Keratinocyte (primary cell): ENCODE data around the gene PACSIN2. TPM values are rescaled to one million over a fixed set of nuclear protein-coding genes. Genes with fewer than 3 reads are reported as not detected.

Experiments
- DNase-seq: peaks from one replicate; pipeline ENCODE4 v3.0.0-alpha.2; 2011; ENCODE audit warnings: low read depth, missing footprints, low spot score
- FAIRE-seq: peaks from 2 replicates; lab custom pipeline; 2011; peaks lifted over from hg19 to GRCh38; lab: Jason Lieb, UNC
- H2AFZ ChIP-seq: 2 replicates; pipeline ENCODE4 v1.6.0; 2012; ENCODE audit warnings: low read length, control low read depth, inconsistent platforms; ENCODE audit not compliant: control insufficient read depth
- H3K27ac ChIP-seq: 2 replicates; pipeline ENCODE4 v1.5.1; 2011; ENCODE audit warnings: low read length; ENCODE audit not compliant: control insufficient read depth, insufficient read depth
- H3K27me3 ChIP-seq: 3 replicates; pipeline ENCODE4 v1.6.0; 2011; ENCODE audit warnings: low read length; ENCODE audit not compliant: control insufficient read depth, insufficient read depth; ENCODE audit errors: extremely low read depth
- H3K36me3 ChIP-seq, 2 experiments: 2 replicates in 1 of 2; 3 replicates in 1 of 2; pipeline ENCODE4 v1.5.1; 2011; ENCODE audit warnings: low read length in 2 of 2, mild to moderate bottlenecking in 1 of 2; ENCODE audit not compliant: control insufficient read depth in 2 of 2, insufficient read depth in 2 of 2; ENCODE audit errors: extremely low read depth in 1 of 2
- H3K4me1 ChIP-seq: 3 replicates; pipeline ENCODE4 v1.5.1; 2011; ENCODE audit warnings: low read length; ENCODE audit not compliant: control insufficient read depth, insufficient read depth; ENCODE audit errors: extremely low read depth
- H3K4me2 ChIP-seq: 3 replicates; pipeline ENCODE4 v1.6.0; 2011; ENCODE audit warnings: low read depth, low read length; ENCODE audit not compliant: control insufficient read depth, insufficient read depth; ENCODE audit errors: extremely low read depth
- H3K4me3 ChIP-seq, 3 experiments: fragments of 200-600 bp in 1 of 3; sonication (generic) in 1 of 3; 2 replicates in 2 of 3; 3 replicates in 1 of 3; pipeline ENCODE4 v1.5.1; 2011 to 2016; ENCODE audit warnings: low read length in 3 of 3, mild to moderate bottlenecking in 3 of 3, control low read depth in 2 of 3, inconsistent platforms in 1 of 3, low read depth in 1 of 3, mixed read lengths in 1 of 3, mixed run types in 1 of 3, moderate library complexity in 1 of 3; ENCODE audit not compliant: control insufficient read depth in 2 of 3, insufficient read depth in 2 of 3; ENCODE audit errors: extremely low read depth in 1 of 3
- H3K79me2 ChIP-seq: 2 replicates; pipeline ENCODE4 v1.6.0; 2012; ENCODE audit warnings: low read length; ENCODE audit not compliant: control insufficient read depth, insufficient read depth
- H3K9ac ChIP-seq: 3 replicates; pipeline ENCODE4 v1.6.0; 2011; ENCODE audit warnings: low read length; ENCODE audit not compliant: control insufficient read depth, insufficient read depth; ENCODE audit errors: extremely low read depth
- H3K9me1 ChIP-seq: 3 replicates; pipeline ENCODE4 v1.6.0; 2011; ENCODE audit warnings: low read length; ENCODE audit not compliant: control insufficient read depth, insufficient read depth; ENCODE audit errors: extremely low read depth
- H3K9me3 ChIP-seq: 2 replicates; pipeline ENCODE4 v1.5.1; 2012; ENCODE audit warnings: low read depth, low read length; ENCODE audit not compliant: control insufficient read depth
- H4K20me1 ChIP-seq: 3 replicates; pipeline ENCODE4 v1.6.0; 2011; ENCODE audit warnings: low read length; ENCODE audit not compliant: control insufficient read depth, insufficient read depth; ENCODE audit errors: extremely low read depth
- EZH2 ChIP-seq: IDR thresholded peaks from one replicate; pipeline ENCODE4 v1.6.1; 2012; ENCODE audit warnings: inconsistent platforms, mild to moderate bottlenecking, low read length, moderate library complexity
- dilution Hi-C: fragments of 300-500 bp; cut with MboI; formaldehyde crosslinking; loops from one replicate; pipeline ENCODE4 v1.7.0; 2020; ENCODE audit warnings: low sequenced_read_pairs; ENCODE audit not compliant: extremely low pct_ligation_motif_present
- polyA plus RNA-seq, 5 experiments: library from polyadenylated mRNA; depleted of rRNA in 3 of 5; stranded (reverse) in 3 of 5; stranded (forward) in 1 of 5; unstranded in 1 of 5; fragments of >200 nt; gene quantifications; 1 replicate in 1 of 5; 2 replicates in 3 of 5; 3 replicates in 1 of 5; pipeline versions ENCODE4 v1.2.1 to v1.2.3, GENCODE V29; 2011 to 2012; ENCODE audit warnings: missing spikeins in 2 of 5, low read depth in 1 of 5, low replicate concordance in 1 of 5
- TF ChIP-seq, protein P1 (sequence below), 3 experiments: IDR thresholded peaks in 1 of 3; conservative IDR thresholded peaks in 1 of 3; optimal IDR thresholded peaks in 1 of 3; 2 replicates in 2 of 3; 3 replicates in 1 of 3; pipeline versions ENCODE3 to v1.5.1; 2011; ENCODE audit warnings: low read length in 3 of 3, mild to moderate bottlenecking in 3 of 3, moderate library complexity in 2 of 3, control low read depth in 1 of 3, inconsistent platforms in 1 of 3; ENCODE audit not compliant: insufficient read depth in 2 of 3; ENCODE audit errors: extremely low read depth in 1 of 3

Gene PACSIN2
- polyA plus RNA-seq, 1 donor (not counting 4 experiments of a cell fraction or from before 2014, with no cell fraction given) = 55.5 TPM

GRCh38 chr22:42915980-42916765 is 98.8 kb downstream of the PACSIN2 start:
- no peaks in the 10 kb centered on the region for H3K27me3 ChIP-seq
- H3K27ac ChIP-seq = no peak overlapping the region
- H3K4me1 ChIP-seq = peaks cover 28% of the 10 kb centered on the region
- dilution Hi-C loops = no loop called here
- TF ChIP-seq EZH2 = no peak
- TF ChIP-seq, protein P1, sequence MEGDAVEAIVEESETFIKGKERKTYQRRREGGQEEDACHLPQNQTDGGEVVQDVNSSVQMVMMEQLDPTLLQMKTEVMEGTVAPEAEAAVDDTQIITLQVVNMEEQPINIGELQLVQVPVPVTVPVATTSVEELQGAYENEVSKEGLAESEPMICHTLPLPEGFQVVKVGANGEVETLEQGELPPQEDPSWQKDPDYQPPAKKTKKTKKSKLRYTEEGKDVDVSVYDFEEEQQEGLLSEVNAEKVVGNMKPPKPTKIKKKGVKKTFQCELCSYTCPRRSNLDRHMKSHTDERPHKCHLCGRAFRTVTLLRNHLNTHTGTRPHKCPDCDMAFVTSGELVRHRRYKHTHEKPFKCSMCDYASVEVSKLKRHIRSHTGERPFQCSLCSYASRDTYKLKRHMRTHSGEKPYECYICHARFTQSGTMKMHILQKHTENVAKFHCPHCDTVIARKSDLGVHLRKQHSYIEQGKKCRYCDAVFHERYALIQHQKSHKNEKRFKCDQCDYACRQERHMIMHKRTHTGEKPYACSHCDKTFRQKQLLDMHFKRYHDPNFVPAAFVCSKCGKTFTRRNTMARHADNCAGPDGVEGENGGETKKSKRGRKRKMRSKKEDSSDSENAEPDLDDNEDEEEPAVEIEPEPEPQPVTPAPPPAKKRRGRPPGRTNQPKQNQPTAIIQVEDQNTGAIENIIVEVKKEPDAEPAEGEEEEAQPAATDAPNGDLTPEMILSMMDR (optimal IDR thresholded peaks at IDR 0.05 in 1 of 3, IDR thresholded peaks at IDR 0.05 in 1 of 3, conservative IDR thresholded peaks at IDR 0.05 in 1 of 3; ENCODE audit: extremely low read depth in 1 of 3, insufficient read depth in 2 of 3, low read length in 3 of 3) = no peak
- H3K9me1 ChIP-seq = peaks cover 9% of the 10 kb centered on the region
- FAIRE-seq (no peak), DNase-seq (no peak)
- peaks cover 20% of the 10 kb centered on the region for H4K20me1 ChIP-seq
- no peaks in the 10 kb centered on the region for H3K9me3 ChIP-seq
- H2AFZ ChIP-seq = no peak overlapping the region
- no peak overlapping the region for H3K9ac ChIP-seq
- no peak overlapping the region for H3K4me3 ChIP-seq
- H3K4me2 ChIP-seq = no peak overlapping the region
- H3K36me3 ChIP-seq = peaks cover 0 to 2% of the 10 kb centered on the region in 2 experiments
- H3K79me2 ChIP-seq = peaks cover 56% of the 10 kb centered on the region

- Histone ChIP-seq H3K36me3 (peaks cover 0 to 6% of the 10 kb centered on the region in 2 experiments), H3K79me2 (peaks cover 49% of the 10 kb centered on the region), H3K4me1 (peaks cover 16% of the 10 kb centered on the region), H3K9me1 (peaks cover 9% of the 10 kb centered on the region), H4K20me1 (peaks cover 22% of the 10 kb centered on the region), H3K9me3 (no peaks in the 10 kb centered on the region), H3K27me3 (no peaks in the 10 kb centered on the region), H2AFZ (no peak overlapping the region), H3K27ac (no peak overlapping the region), H3K4me2 (no peak overlapping the region), H3K4me3 (no peak overlapping the region), H3K9ac (no peak overlapping the region)
- DNase-seq = no peak
- dilution Hi-C loops = no loop called here
- TF ChIP-seq, protein P1 (optimal IDR thresholded peaks at IDR 0.05 in 1 of 3, IDR thresholded peaks at IDR 0.05 in 1 of 3, conservative IDR thresholded peaks at IDR 0.05 in 1 of 3; ENCODE audit: extremely low read depth in 1 of 3, insufficient read depth in 2 of 3, low read length in 3 of 3) = no peak
- TF ChIP-seq EZH2 = no peak
- FAIRE-seq = no peak
Observed at GRCh38 chr22:42914511-42915076, 100.4 kb downstream of the PACSIN2 start.
